Effector memory CD8-positive, alpha-beta T cell (primary cell): ENCODE results near the gene COL4A6.

Experiments
- ATAC-seq: fragments of 150-1000 bp; cut with Tn5 transposase; replicated peaks from 2 replicates; pipeline ENCODE4 v1.10.0; 2021; ENCODE audit warnings: mild to moderate bottlenecking, moderate library complexity
- DNase-seq, 3 experiments: peaks; one replicate each; pipeline ENCODE4 v3.0.0; 2021
- H3K27ac Mint-ChIP-seq, 2 donors: one replicate each; pipeline ENCODE4 v1.8.0; 2022; ENCODE audit warnings: mild to moderate bottlenecking in 2 of 2, mixed read lengths in 2 of 2, moderate library complexity in 2 of 2
- H3K27me3 Mint-ChIP-seq, 2 donors: one replicate each; pipeline ENCODE4 v1.8.0; 2022; ENCODE audit warnings: mixed read lengths in 2 of 2
- H3K36me3 Mint-ChIP-seq: one replicate; pipeline ENCODE4 v1.8.0; 2022; ENCODE audit warnings: mild to moderate bottlenecking, moderate library complexity, mixed read lengths; ENCODE audit not compliant: insufficient read depth
- H3K4me1 Mint-ChIP-seq, 2 donors: one replicate each; pipeline ENCODE4 v1.8.0; 2022; ENCODE audit warnings: low read depth in 2 of 2, mixed read lengths in 2 of 2
- H3K4me3 Mint-ChIP-seq, 2 donors: one replicate each; pipeline ENCODE4 v1.8.0; 2022; ENCODE audit warnings: mild to moderate bottlenecking in 2 of 2, mixed read lengths in 2 of 2, moderate library complexity in 2 of 2
- H3K9me3 Mint-ChIP-seq, 2 donors: one replicate each; pipeline ENCODE4 v1.8.0; 2022; ENCODE audit warnings: mixed read lengths in 2 of 2

COL4A6 gene

GRCh38 chrX:108224218-108224617 lies 214.0 kb downstream of the COL4A6 start:
- Mint-ChIP-seq H3K4me3 (no peak overlapping the region), H3K27ac (no peak overlapping the region), H3K9me3 (no peaks in the 10 kb centered on the region), H3K27me3 (peaks cover 9 to 12% of the 10 kb centered on the region in 2 donors), H3K36me3 (no peaks in the 10 kb centered on the region), H3K4me1 (peaks cover 0 to 4% of the 10 kb centered on the region in 2 donors)
- DNase-seq = no peak
- ATAC-seq = no peak

GRCh38 chrX:108223585-108223984 lies 214.6 kb downstream of the COL4A6 start:
- no peaks in the 10 kb centered on the region for H3K36me3 Mint-ChIP-seq
- ATAC-seq = no peak
- H3K4me1 Mint-ChIP-seq = peaks cover 0 to 4% of the 10 kb centered on the region in 2 donors
- H3K27me3 Mint-ChIP-seq = peaks cover 9 to 12% of the 10 kb centered on the region in 2 donors
- H3K9me3 Mint-ChIP-seq = no peaks in the 10 kb centered on the region
- H3K27ac Mint-ChIP-seq = no peak overlapping the region
- DNase-seq = no peak
- no peak overlapping the region for H3K4me3 Mint-ChIP-seq

GRCh38 chrX:108221301-108221864 lies 216.8 kb downstream of the COL4A6 start:
- ATAC-seq = no peak
- H3K27me3 Mint-ChIP-seq = peaks cover 3 to 13% of the 10 kb centered on the region in 2 donors
- H3K4me3 Mint-ChIP-seq = no peak overlapping the region

GRCh38 chrX:108219949-108220601 lies 218.1 kb downstream of the COL4A6 start:
- no peak overlapping the region for H3K27ac Mint-ChIP-seq
- no peak for ATAC-seq
- H3K4me1 Mint-ChIP-seq = peaks cover 0 to 2% of the 10 kb centered on the region in 2 donors
- no peaks in the 10 kb centered on the region for H3K36me3 Mint-ChIP-seq
- H3K4me3 Mint-ChIP-seq = no peak overlapping the region
- no peaks in the 10 kb centered on the region for H3K9me3 Mint-ChIP-seq
- H3K27me3 Mint-ChIP-seq = peaks cover 0 to 9% of the 10 kb centered on the region in 2 donors
- DNase-seq = no peak

More at GRCh38 chrX:108221301-108221864, 216.8 kb downstream of the COL4A6 start:
- no peaks in the 10 kb centered on the region for H3K9me3 Mint-ChIP-seq
- H3K27ac Mint-ChIP-seq = no peak overlapping the region
- H3K4me1 Mint-ChIP-seq = peaks cover 0 to 4% of the 10 kb centered on the region in 2 donors
- DNase-seq = no peak
- H3K36me3 Mint-ChIP-seq = no peaks in the 10 kb centered on the region

GRCh38 chrX:108217876-108218275 lies 220.3 kb downstream of the COL4A6 start:
- no peak for ATAC-seq
- H3K36me3 Mint-ChIP-seq = no peaks in the 10 kb centered on the region

GRCh38 chrX:108216919-108217571 lies 221.2 kb downstream of the COL4A6 start:
- Mint-ChIP-seq H3K36me3 (no peaks in the 10 kb centered on the region), H3K27me3 (peaks cover 0 to 9% of the 10 kb centered on the region in 2 donors), H3K4me1 (no peaks in the 10 kb centered on the region), H3K9me3 (no peaks in the 10 kb centered on the region), H3K4me3 (no peak overlapping the region), H3K27ac (no peak overlapping the region)
- DNase-seq (no peak), ATAC-seq (no peak)

More at GRCh38 chrX:108217876-108218275, 220.3 kb downstream of the COL4A6 start:
- H3K4me1 Mint-ChIP-seq = no peaks in the 10 kb centered on the region
- H3K27me3 Mint-ChIP-seq = peaks cover 0 to 9% of the 10 kb centered on the region in 2 donors
- H3K9me3 Mint-ChIP-seq = no peaks in the 10 kb centered on the region
- H3K27ac Mint-ChIP-seq = no peak overlapping the region
- H3K4me3 Mint-ChIP-seq = no peak overlapping the region
- DNase-seq = no peak

- no peaks in the 10 kb centered on the region for H3K4me1 Mint-ChIP-seq
These were observed 221.8 kb downstream of the COL4A6 start for GRCh38 chrX:108216405-108216804.

GRCh38 chrX:108211301-108211700 lies 226.9 kb downstream of the COL4A6 start:
- DNase-seq (no peak), ATAC-seq (no peak)
- Mint-ChIP-seq H3K4me3 (no peak overlapping the region), H3K4me1 (no peaks in the 10 kb centered on the region), H3K27ac (no peak overlapping the region), H3K36me3 (no peaks in the 10 kb centered on the region), H3K27me3 (no peaks in the 10 kb centered on the region), H3K9me3 (no peaks in the 10 kb centered on the region)

More at GRCh38 chrX:108216405-108216804, 221.8 kb downstream of the COL4A6 start:
- Mint-ChIP-seq H3K27ac (no peak overlapping the region), H3K27me3 (peaks cover 0 to 9% of the 10 kb centered on the region in 2 donors), H3K4me3 (no peak overlapping the region), H3K9me3 (no peaks in the 10 kb centered on the region), H3K36me3 (no peaks in the 10 kb centered on the region)
- no peak for ATAC-seq
- no peak for DNase-seq

- DNase-seq = no peak
- Mint-ChIP-seq H3K4me3 (no peak overlapping the region), H3K27ac (no peak overlapping the region), H3K4me1 (no peaks in the 10 kb centered on the region), H3K9me3 (no peaks in the 10 kb centered on the region), H3K36me3 (no peaks in the 10 kb centered on the region), H3K27me3 (peaks cover 0 to 7% of the 10 kb centered on the region in 2 donors)
- no peak for ATAC-seq
These were observed 229.1 kb downstream of the COL4A6 start for GRCh38 chrX:108209006-108209554.

GRCh38 chrX:108203540-108203939 lies 234.7 kb downstream of the COL4A6 start:
- ATAC-seq = no peak
- DNase-seq = no peak
- Mint-ChIP-seq H3K27me3 (peaks cover 0 to 19% of the 10 kb centered on the region in 2 donors), H3K9me3 (no peaks in the 10 kb centered on the region), H3K4me3 (no peak overlapping the region), H3K27ac (no peak overlapping the region), H3K36me3 (no peaks in the 10 kb centered on the region), H3K4me1 (peaks cover 0 to 1% of the 10 kb centered on the region in 2 donors)

- Mint-ChIP-seq H3K27ac (no peak overlapping the region), H3K36me3 (no peaks in the 10 kb centered on the region), H3K4me3 (no peak overlapping the region), H3K27me3 (peaks cover 0 to 14% of the 10 kb centered on the region in 2 donors), H3K4me1 (peaks cover 0 to 1% of the 10 kb centered on the region in 2 donors), H3K9me3 (no peaks in the 10 kb centered on the region)
- ATAC-seq (no peak), DNase-seq (no peak)
These were observed 238.5 kb downstream of the COL4A6 start for GRCh38 chrX:108199691-108200090.

GRCh38 chrX:108199041-108199440 lies 239.2 kb downstream of the COL4A6 start:
- Mint-ChIP-seq H3K4me1 (peaks cover 0 to 1% of the 10 kb centered on the region in 2 donors), H3K4me3 (no peak overlapping the region), H3K27ac (no peak overlapping the region), H3K36me3 (no peaks in the 10 kb centered on the region), H3K9me3 (no peaks in the 10 kb centered on the region), H3K27me3 (peaks cover 0 to 11% of the 10 kb centered on the region in 2 donors)
- DNase-seq (no peak), ATAC-seq (no peak)

- no peak for ATAC-seq
These were observed 239.8 kb downstream of the COL4A6 start for GRCh38 chrX:108198420-108198819.

More at GRCh38 chrX:108198420-108198819, 239.8 kb downstream of the COL4A6 start:
- Mint-ChIP-seq H3K9me3 (no peaks in the 10 kb centered on the region), H3K36me3 (no peaks in the 10 kb centered on the region), H3K4me1 (peaks cover 0 to 1% of the 10 kb centered on the region in 2 donors), H3K27ac (no peak overlapping the region), H3K4me3 (no peak overlapping the region), H3K27me3 (peaks cover 0 to 9% of the 10 kb centered on the region in 2 donors)
- no peak for DNase-seq
